ENCODE measurements around the gene FBXW4. TPM values are rescaled to one million over a fixed set of nuclear protein-coding genes. Genes with fewer than 3 reads are reported as not detected.

The FBXW4 gene
- total RNA-seq, 4 donors from 2014 or later, result 50.0 to 73.5 (median 54.3) TPM

DNA sequence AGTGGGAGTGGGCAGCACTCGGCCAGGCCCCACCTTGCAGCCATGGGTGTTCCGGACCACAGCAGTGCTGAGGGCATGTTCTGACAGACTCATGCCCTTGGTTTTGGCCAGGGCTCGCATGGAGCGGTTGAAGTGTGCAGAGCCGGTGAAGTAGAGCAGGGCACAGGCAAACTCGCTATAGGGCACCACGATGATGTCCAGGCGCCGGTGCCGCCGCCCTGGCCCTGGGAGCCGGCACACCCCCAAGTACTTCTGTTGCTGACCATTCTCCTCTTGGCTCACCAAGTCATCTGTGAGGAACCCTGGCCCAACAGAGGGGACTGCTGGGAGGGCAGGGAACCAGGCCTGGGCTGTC, 115.5 kb downstream of the FBXW4 start:
- no peak for DNase-seq (ENCODE audit: low spot score)

DNA sequence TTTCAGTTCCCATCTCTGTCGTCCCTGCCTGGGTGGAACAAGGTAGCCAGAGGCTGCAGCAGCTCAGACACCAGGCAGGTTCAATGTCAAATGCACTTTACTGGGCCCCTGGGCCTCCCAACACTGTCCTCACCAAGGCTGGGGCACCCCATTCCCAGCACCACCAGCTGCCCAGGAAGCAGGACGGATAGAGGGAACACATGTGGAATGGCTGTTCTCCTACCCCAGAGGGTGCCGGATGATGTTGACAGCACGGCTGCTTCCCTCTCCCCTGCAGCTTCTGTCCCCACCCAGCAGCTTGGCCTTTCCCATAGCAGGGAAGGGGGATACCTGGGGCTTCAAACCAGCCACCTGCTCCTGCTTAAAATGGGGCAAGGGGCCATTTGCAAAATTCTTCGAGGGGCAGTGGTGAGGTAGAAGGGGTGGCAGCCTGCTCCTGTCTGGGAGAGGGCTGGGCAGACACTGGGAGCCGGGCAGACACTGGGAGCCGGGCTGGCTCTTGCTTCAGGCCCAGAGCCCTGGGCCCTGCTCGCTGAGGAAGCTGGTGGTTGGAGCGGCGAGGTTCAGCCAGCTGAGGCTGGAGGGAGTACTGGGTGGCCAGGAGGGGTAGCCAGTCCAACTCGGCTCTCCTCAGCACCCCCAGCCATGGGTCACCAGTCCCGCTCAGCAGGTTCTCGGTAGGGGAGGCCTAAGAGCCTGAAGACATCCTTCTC, 116.0 kb downstream of the FBXW4 start:
- ATAC-seq (ENCODE audit: low FRiP score) (no peak), DNase-seq (ENCODE audit: low spot score) (no peak)
- TF ChIP-seq, protein P1, sequence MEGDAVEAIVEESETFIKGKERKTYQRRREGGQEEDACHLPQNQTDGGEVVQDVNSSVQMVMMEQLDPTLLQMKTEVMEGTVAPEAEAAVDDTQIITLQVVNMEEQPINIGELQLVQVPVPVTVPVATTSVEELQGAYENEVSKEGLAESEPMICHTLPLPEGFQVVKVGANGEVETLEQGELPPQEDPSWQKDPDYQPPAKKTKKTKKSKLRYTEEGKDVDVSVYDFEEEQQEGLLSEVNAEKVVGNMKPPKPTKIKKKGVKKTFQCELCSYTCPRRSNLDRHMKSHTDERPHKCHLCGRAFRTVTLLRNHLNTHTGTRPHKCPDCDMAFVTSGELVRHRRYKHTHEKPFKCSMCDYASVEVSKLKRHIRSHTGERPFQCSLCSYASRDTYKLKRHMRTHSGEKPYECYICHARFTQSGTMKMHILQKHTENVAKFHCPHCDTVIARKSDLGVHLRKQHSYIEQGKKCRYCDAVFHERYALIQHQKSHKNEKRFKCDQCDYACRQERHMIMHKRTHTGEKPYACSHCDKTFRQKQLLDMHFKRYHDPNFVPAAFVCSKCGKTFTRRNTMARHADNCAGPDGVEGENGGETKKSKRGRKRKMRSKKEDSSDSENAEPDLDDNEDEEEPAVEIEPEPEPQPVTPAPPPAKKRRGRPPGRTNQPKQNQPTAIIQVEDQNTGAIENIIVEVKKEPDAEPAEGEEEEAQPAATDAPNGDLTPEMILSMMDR (IDR thresholded peaks at IDR 0.05), result no peak

More for the DNA sequence above, 115.5 kb downstream of the FBXW4 start:
- TF ChIP-seq, protein P1 (IDR thresholded peaks at IDR 0.05), result no peak
- ATAC-seq (ENCODE audit: low FRiP score), result no peak

DNA sequence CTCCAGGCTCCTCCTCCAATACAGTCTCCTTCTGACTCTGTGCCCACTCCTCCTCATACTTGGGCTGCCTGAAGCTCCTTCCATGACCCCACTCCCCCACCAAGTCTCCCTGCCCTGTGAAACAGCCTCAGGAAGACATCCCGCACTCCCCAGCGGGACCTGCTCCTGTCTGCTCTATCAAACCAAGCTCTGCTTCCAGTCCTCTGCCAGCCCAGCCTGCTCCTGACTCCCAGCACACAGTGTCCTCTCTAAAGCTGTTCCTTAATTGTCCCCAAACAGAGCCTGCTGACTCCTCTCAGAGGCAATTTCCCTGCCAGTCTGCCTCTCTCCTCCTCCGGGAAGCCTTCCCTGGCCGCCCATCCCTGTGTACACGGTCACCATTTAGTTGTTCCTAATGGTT, 116.8 kb downstream of the FBXW4 start:
- DNase-seq (ENCODE audit: low spot score) (no peak), ATAC-seq (ENCODE audit: low FRiP score) (no peak)
- TF ChIP-seq, protein P1 (IDR thresholded peaks at IDR 0.05), result no peak

DNA sequence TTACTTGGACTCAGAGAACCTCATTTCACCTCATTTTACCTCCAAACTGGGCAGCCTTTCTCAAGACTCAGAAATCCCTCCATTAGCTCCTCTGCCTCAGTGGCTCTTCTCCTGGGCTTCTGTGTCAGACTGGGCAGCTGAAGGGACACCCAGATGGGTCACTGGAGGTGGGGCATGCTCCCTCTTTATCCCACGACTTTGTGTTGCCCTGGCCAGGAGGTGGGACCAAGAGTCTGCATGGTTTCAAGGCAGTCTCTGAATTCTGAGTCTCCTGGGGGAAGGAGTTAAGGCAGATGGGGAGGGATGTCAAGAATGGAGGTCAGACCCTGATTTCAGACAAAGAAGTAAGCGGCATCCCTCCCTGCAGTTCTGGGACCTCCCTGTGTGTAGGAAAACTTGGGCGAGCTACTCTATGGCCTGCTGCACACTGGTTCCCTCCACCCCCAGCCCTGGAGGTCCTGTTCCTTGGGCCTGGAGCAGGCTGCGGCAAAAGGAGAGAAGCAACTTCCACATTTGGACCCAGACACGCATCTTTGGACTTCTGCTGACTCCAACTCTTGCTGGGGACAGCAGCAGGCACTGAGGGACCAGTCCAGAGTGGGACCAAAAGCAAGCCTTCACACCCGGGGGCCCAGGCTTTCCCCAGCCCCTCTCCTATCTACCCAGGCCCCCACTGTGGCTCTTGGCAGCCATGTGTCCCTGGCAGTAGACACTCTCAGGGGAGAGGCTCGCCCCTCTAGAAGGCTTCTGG, 117.7 kb downstream of the FBXW4 start:
- TF ChIP-seq, protein P1 (IDR thresholded peaks at IDR 0.05), result no peak
- DNase-seq (ENCODE audit: low spot score), result no peak
- no peak for ATAC-seq (ENCODE audit: low FRiP score)

DNA sequence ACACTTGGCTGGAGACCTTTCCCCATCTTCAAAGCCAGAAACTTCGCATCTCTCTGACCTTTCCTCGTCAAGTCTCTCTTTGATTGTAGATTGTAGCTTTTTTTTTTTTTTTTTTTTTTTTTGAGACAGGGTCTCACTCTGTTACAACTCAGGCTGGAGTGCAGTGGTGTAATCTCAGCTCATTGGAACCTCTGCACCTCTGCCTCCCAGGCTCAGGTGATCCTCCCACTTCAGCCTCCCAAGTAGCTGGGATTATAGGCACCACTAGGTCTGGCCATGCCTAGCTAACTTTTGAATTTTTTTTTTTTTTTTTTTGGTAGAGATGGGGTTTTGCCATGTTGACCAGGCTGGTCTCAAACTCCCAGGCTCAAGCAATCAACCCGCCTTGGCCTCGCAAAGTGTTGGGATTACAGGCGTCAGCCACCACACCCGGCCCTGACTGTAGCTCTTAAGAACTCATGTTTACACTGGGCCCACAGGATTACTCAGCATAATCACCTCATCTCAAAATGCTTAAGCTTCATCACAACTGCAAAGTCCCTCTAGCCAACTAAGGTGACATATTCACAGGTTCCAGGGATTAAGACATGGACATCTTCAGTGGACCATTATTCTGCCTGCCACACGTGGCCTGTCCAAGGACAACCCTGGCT, 118.6 kb downstream of the FBXW4 start:
- DNase-seq (ENCODE audit: low spot score) (no peak), ATAC-seq (ENCODE audit: low FRiP score) (no peak)
- TF ChIP-seq, protein P1 (IDR thresholded peaks at IDR 0.05), result no peak

DNA sequence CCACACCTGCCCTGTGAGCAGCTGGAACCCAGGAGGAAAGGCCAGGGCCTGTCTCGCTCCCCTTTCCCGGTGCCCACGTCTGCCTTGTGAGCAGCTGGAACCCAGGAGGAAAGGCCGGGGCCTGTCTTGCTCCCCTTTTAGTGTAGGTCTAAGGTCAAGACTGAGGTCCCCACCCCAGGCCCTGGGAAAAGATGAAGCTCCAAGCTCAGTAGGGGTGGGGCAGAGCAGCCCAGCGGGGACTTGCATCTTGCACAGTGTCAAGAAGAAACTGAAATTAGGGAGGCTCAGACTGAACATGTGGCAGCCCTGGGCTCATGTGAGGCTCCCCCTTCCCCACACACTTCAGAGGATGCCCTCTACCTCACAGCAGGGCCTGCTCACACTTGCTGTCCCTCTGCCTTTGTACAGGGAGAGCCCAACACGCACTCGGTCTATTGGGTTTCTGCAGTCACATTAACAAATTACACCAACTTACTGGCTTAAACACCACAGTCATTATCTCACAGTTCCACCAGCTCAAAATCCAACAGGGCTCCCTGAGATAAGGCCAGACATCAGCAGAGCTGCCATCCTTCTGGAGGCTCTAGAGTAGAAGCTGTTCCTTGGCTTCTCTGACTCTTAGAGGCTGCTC, 119.3 kb downstream of the FBXW4 start:
- TF ChIP-seq, protein P1 (IDR thresholded peaks at IDR 0.05), result no peak

More for the DNA sequence above, 119.3 kb downstream of the FBXW4 start:
- DNase-seq (ENCODE audit: low spot score), result no peak
- no peak for ATAC-seq (ENCODE audit: low FRiP score)

All from omental fat pad (tissue), 4 donors.